ENCODE measurements around the gene HSD17B10. TPM values are rescaled to one million over a fixed set of nuclear protein-coding genes. Genes with fewer than 3 reads are reported as not detected.

HSD17B10 gene
- total and polyA plus RNA-seq, 2 experiments from 2014 or later = 66.1 to 95.9 TPM

- Histone ChIP-seq H3K4me3 (no peak overlapping the region), H3K27ac (no peak overlapping the region), H3K9me2 (replicated peaks; ENCODE audit: insufficient read depth) (no peaks in the 10 kb centered on the region), H3K4me1 (ENCODE audit: insufficient read depth) (no peaks in the 10 kb centered on the region), H3K79me2 (no peaks in the 10 kb centered on the region), H2AFZ (no peak overlapping the region), H3K36me3 (replicated peaks; ENCODE audit: insufficient read depth, low read depth) (no peaks in the 10 kb centered on the region), H3K9me3 (ENCODE audit: low read depth) (no peaks in the 10 kb centered on the region), H4K20me1 (ENCODE audit: insufficient read depth, poor library complexity, severe bottlenecking) (no peaks in the 10 kb centered on the region), H3K27me3 (no peaks in the 10 kb centered on the region), H3K4me2 (no peak overlapping the region)
- no peak for DNase-seq (ENCODE audit: low spot score)
- WGBS (ENCODE audit: low lambda C conversion rate, missing lambda C conversion rate) = 61% methylated on average over 5 of the region's 5 CpGs
- no peak for TF ChIP-seq CTCF (IDR thresholded peaks at IDR 0.05; ENCODE audit: poor library complexity)
Measured at GRCh38 chrX:53481093-53481492, 46.9 kb upstream of the HSD17B10 start.

- Histone ChIP-seq H3K9me3 (ENCODE audit: low read depth) (no peaks in the 10 kb centered on the region), H3K4me3 (no peak overlapping the region), H3K9me2 (replicated peaks; ENCODE audit: insufficient read depth) (no peaks in the 10 kb centered on the region), H3K27ac (no peak overlapping the region), H3K4me1 (ENCODE audit: insufficient read depth) (no peaks in the 10 kb centered on the region), H3K36me3 (replicated peaks; ENCODE audit: insufficient read depth, low read depth) (no peaks in the 10 kb centered on the region), H2AFZ (no peak overlapping the region), H3K79me2 (no peaks in the 10 kb centered on the region), H3K4me2 (no peak overlapping the region), H4K20me1 (ENCODE audit: insufficient read depth, poor library complexity, severe bottlenecking) (no peaks in the 10 kb centered on the region), H3K27me3 (no peaks in the 10 kb centered on the region)
- no peak for DNase-seq (ENCODE audit: low spot score)
- TF ChIP-seq EZH2phosphoT487 (IDR thresholded peaks at IDR 0.05; ENCODE audit: low read depth, severe bottlenecking, unreplicated experiment) (no peak), CTCF (IDR thresholded peaks at IDR 0.05; ENCODE audit: poor library complexity) (no peak), EZH2 (IDR thresholded peaks at IDR 0.05; ENCODE audit: borderline replicate concordance) (no peak)
- 73% methylated on average over 5 of the region's 5 CpGs for WGBS (ENCODE audit: low lambda C conversion rate, missing lambda C conversion rate)
Measured at GRCh38 chrX:53479301-53479700, 45.1 kb upstream of the HSD17B10 start.

- H3K9me2 ChIP-seq (replicated peaks; ENCODE audit: insufficient read depth) = no peaks in the 10 kb centered on the region
- TF ChIP-seq CTCF (IDR thresholded peaks at IDR 0.05; ENCODE audit: poor library complexity) (no peak), EZH2phosphoT487 (IDR thresholded peaks at IDR 0.05; ENCODE audit: low read depth, severe bottlenecking, unreplicated experiment) (no peak), EZH2 (IDR thresholded peaks at IDR 0.05; ENCODE audit: borderline replicate concordance) (no peak)
- no peaks in the 10 kb centered on the region for H3K9me3 ChIP-seq (ENCODE audit: low read depth)
- no peaks in the 10 kb centered on the region for H4K20me1 ChIP-seq (ENCODE audit: insufficient read depth, poor library complexity, severe bottlenecking)
- H3K27ac ChIP-seq = no peak overlapping the region
- H3K79me2 ChIP-seq = no peaks in the 10 kb centered on the region
- no peaks in the 10 kb centered on the region for H3K27me3 ChIP-seq
- no peak for DNase-seq (ENCODE audit: low spot score)
- 43% methylated on average over 2 of the region's 2 CpGs for WGBS (ENCODE audit: low lambda C conversion rate, missing lambda C conversion rate)
- H3K4me2 ChIP-seq = no peak overlapping the region
- H3K36me3 ChIP-seq (replicated peaks; ENCODE audit: insufficient read depth, low read depth) = no peaks in the 10 kb centered on the region
- no peaks in the 10 kb centered on the region for H3K4me1 ChIP-seq (ENCODE audit: insufficient read depth)
- H3K4me3 ChIP-seq = no peak overlapping the region
- H2AFZ ChIP-seq = no peak overlapping the region
Measured at GRCh38 chrX:53476371-53476770, 42.2 kb upstream of the HSD17B10 start.

- Histone ChIP-seq H3K9me3 (ENCODE audit: low read depth) (no peaks in the 10 kb centered on the region), H3K4me1 (ENCODE audit: insufficient read depth) (no peaks in the 10 kb centered on the region), H3K4me3 (no peak overlapping the region), H3K4me2 (no peak overlapping the region), H4K20me1 (ENCODE audit: insufficient read depth, poor library complexity, severe bottlenecking) (no peaks in the 10 kb centered on the region), H2AFZ (no peak overlapping the region), H3K27me3 (no peaks in the 10 kb centered on the region), H3K9me2 (replicated peaks; ENCODE audit: insufficient read depth) (no peaks in the 10 kb centered on the region), H3K27ac (no peak overlapping the region), H3K36me3 (replicated peaks; ENCODE audit: insufficient read depth, low read depth) (no peaks in the 10 kb centered on the region), H3K79me2 (no peaks in the 10 kb centered on the region)
- TF ChIP-seq EZH2 (IDR thresholded peaks at IDR 0.05; ENCODE audit: borderline replicate concordance) (no peak), CTCF (IDR thresholded peaks at IDR 0.05; ENCODE audit: poor library complexity) (no peak), EZH2phosphoT487 (IDR thresholded peaks at IDR 0.05; ENCODE audit: low read depth, severe bottlenecking, unreplicated experiment) (no peak)
- DNase-seq (ENCODE audit: low spot score) = no peak
- 80% methylated on average over 2 of the region's 2 CpGs for WGBS (ENCODE audit: low lambda C conversion rate, missing lambda C conversion rate)
Measured at GRCh38 chrX:53474707-53475106, 40.5 kb upstream of the HSD17B10 start.
